Hepatic stellate cell (primary cell): ENCODE results near the gene CREBRF.
"Not testable (repeated sequence)": the region's sequence is repeated elsewhere in the genome, so short reads cannot be mapped to it uniquely, and the experiment has no call there.

ENCODE experiments used
- DNase-seq: peaks from one replicate; pipeline ENCODE4 v3.0.0; 2011; ENCODE audit warnings: low spot score

The CREBRF gene, protein sequence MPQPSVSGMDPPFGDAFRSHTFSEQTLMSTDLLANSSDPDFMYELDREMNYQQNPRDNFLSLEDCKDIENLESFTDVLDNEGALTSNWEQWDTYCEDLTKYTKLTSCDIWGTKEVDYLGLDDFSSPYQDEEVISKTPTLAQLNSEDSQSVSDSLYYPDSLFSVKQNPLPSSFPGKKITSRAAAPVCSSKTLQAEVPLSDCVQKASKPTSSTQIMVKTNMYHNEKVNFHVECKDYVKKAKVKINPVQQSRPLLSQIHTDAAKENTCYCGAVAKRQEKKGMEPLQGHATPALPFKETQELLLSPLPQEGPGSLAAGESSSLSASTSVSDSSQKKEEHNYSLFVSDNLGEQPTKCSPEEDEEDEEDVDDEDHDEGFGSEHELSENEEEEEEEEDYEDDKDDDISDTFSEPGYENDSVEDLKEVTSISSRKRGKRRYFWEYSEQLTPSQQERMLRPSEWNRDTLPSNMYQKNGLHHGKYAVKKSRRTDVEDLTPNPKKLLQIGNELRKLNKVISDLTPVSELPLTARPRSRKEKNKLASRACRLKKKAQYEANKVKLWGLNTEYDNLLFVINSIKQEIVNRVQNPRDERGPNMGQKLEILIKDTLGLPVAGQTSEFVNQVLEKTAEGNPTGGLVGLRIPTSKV

DNA sequence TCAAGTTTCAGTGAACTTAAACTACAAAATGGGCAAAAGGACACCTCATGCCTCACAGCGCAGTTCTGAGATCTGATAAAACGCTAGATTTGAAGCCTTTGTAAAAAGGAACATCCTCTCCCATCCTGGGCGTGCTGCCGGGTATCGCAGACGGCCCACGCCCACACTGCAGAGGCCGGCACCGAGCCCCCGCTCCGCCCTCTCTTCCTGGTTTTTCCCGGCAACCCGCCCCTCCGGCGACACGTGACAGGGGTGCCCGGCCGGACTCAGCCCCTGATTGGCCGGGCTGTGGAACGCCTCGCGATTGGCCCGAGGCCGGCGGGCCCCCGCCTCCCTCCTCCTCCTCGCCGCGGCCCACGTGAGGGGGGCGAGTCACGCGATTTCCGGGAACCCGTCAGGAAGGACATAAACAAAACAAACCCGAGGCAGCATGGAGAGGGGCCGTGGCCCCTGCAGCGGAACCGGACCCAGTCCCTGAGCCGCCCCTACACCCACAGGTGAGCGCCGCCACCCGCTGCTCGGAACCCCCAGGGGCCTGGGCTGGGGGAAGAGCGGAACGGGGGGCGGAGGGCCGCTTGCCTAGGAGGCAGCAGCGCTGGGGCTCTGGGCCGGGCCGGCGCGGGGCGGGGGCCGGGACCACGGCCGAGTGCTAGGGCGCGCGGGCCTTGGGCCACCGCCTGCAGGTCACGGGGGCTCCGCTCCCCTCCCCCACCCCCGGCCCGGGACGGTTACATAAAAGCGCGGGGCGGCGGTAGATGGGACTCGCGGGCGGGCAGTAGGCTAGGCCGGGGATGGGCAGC is at the start of gene CREBRF:
TSS of gene CREBRF (plus strand) at position 370 of the 800 bp plus-strand sequence. CDS start 24,424 bp downstream, outside the sequence.
- peak; percentile 97 for DNase-seq

DNA sequence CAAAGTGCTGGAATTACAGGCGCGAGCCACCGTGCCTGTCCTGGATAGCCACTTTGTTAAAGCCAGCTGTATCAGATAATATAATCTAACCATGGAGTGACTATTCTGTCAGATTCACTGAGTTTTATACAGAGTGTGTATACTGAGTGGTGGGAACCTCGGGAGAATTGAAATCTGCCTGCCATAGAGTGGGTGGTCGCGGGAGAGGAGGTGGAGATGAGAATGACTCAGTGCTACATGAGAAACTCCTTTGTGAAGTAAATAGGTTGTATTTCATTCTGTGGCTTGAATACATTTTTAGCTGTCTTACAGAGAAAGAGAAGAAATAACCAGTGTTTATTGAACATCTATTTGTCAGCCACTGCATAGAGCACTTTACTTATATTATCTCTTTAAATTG is 46.1 kb upstream of the CREBRF start:
- DNase-seq = no peak

DNA sequence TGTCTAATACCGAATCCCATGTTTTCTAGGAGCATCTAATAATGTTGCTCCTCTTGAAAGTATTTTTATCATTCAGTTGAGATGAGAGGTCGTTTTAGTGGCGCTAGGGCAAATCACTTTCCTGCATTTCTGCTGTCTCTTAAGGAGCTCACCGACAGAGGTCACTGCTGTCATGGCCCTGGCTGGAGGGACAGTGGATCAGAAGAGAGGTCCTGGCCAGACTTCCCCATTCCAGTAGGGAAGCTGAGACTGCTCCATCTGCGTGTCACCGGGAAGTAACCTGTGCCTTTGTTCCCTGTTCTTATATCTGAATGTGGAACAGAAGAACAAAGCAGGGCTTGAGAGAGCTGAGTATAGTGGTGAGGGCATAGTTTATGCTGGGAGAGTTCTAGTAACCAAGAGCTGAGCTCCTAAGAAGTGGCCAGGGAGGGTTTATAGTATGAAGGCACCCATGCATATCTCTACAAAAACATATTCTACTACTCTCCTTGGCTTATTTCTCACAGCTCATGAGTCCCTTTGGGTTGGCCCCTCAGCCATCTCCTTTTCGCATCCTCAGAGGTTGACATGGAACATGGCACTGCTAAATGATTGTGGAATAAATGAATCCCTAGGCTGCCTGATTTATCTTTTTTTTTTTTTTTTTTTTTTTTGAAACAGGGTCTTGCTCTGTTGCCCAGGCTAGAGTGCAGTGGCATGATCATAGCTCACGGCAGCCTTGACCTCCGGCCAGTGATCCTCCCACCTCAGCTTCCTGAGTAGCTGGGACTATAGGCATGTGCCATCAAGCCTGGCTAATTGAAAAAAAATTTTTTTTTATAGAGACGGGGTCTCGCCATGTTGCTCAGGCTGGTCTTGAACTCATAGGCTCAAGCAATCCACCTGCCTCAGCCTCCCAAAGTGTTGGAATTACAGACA is 45.3 kb upstream of the CREBRF start:
- DNase-seq = peak; percentile 69

DNA sequence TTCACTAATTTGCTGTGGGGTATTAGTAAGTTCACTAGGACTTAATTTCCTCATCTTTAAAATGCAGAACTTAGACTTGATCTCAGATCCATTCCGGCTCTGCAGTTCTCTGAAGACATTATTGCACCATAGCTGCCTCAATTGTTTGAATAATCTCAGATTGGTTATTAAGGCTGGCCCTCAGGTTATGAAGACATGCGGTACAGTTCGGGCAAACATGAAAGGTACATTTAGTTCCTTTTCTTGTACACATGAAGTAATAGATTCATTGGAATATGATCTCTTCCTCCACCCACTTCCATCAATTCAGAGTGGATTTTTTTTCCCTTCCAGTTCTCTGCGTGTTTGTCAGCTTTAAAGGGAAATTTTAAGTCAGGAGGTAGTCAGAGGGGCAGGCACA is 44.6 kb upstream of the CREBRF start:
- DNase-seq = no peak

DNA sequence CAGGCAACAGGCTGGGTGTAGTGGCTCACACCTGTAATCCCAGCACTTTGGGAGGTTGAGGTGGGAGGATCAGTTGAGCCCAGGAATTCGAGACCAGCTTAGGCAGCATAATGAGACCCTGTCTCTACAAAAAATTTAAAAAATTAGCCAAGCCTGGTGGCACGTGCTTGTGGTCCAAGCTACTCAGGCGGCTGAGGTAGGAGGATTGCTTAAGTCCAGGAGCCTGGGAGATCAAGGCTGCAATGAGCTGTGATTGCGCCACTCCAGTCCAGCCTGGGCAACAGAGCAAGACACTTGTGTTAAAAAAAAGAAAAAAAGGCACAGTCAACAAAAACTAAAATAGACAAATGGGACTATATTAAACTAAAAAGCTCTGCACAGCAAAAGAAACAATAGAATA is 43.3 kb upstream of the CREBRF start:
- DNase-seq = no peak

DNA sequence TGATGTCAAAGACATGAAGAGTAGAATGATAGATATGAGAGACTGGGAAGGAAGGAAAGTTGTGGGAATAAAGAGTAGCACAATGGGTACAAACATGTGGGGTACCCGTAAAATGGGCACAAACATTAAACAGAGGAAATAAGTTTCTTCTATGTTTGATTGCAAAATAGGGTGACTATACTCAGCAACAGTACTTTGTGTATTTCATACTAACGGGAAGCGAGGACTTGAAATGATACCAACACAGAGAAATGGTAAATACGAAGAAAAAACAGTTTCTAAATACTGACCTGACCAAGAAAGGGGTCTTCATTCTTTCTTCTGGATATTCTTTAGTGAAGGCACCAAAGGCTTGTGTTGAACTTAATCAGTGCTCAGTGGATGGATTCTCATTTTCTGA is 41.5 kb upstream of the CREBRF start:
- no peak for DNase-seq

DNA sequence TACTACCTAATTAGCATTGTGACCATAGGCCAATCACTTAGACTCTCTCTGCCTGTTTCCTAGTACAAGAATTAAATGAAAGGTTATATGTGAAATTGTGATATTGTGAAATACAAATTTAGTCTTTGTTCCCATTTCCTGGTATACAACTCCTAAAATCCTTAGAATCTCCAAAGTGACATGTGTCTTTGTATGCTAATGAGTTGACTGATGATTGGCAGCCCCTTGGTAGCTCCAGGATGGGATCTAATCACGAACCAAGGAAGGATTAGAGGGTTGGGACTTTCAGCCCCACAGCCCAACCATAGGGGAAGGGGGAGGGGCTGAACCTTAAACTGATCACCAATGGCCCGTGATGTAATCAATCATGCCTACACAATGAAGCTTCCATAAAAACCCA is 41.0 kb upstream of the CREBRF start:
- DNase-seq = no peak

DNA sequence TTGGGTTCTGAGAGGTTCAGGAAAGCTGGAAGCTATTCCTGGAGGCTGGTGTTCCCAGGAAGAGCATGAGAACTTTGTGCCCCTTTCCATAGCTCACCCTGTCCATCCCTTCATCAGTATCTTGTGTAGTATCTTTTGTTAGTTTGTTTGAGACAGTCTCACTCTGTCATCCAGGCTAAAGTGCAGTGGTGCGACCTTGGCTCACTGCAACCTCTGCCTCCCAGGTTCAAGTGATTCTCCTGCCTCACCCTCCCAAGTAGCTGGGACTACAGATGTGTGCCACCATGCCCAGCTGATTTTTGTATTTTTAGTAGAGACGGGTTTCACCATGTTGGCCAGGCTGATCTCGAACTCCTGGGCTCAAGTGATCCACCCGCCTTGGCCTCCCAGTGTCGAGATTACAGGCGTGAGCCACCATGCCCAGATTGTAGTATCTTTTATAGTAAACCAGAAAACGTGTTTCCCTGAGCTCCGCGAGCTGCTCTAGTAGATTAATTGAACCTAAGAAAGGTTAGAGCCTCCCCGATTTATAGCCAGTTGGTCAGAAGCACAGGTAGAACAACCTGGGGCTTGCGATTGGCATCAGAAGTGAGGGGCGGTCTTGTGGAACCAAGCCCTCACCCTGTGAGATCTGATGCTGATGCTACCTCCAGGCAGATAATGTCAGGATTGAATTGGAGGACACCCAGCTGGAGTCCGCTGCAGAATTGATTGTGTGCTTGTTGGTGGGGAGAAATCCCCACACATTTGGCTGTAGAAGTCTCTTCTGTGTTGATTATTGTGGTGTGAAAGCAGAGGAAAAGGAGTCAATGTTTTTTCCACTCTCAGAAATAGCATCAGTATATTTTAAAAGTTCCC is 40.3 kb upstream of the CREBRF start:
- no peak for DNase-seq

DNA sequence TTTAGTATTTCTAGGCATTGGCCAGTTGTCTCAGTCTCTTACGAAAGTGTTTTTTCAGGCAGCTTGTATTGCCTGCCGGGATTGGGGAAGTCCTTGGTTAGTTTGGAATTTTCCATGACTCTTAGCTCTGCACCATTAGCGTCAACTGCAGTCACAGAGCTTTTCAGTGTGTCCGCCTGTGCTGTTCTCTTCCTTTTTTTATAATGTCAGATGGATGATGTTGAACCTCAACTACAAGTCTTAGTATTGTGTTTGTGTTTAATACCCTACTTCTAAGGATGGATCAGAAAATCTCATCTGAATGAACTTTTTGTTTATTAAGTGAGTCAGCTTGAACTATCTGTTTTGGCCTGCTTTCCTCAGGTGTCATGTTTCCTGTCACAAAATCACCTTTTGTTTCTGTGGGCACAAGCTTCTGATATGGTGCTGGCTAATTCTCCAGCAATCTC is 39.5 kb upstream of the CREBRF start:
- peak; percentile 41 for DNase-seq

DNA sequence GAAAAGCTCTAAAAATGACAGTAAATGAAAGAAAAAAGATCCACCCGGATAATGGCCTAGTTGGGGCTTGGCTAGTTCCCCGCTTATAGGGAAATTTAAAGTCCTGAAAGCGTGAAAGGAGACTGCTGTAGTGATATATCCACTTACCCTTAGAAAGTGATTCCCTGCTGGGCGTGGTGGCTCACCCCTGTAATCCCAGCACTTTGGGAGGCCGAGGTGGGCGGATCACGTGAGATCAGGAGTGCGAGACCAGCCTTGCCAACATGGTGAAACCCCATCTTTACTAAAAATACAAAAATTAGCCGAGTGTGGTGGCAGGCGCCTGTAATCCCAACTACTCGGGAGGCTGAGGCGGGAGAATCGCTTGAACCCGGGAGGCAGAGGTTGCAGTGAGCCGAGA is 39.1 kb upstream of the CREBRF start:
- DNase-seq = not testable (repeated sequence)

DNA sequence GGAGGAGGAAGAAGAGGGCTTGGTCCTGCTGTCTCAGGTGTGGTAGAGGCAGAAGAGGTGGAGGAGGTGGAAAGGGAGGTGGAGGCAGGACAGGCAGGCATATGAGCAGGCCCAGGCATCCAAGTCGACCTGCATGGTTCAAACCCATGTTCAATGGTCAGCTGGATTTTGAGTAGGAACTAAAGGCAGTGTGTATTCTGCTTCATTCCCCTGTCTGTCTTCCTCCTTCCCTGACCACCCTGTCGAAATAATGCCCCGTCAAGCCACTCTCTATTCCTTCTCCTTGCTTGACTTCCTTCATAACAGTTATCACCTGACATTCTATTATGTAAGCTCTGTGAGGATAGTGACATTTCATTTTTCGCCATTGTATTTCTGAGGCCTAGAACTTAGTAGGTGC is 37.8 kb upstream of the CREBRF start:
- no peak for DNase-seq

DNA sequence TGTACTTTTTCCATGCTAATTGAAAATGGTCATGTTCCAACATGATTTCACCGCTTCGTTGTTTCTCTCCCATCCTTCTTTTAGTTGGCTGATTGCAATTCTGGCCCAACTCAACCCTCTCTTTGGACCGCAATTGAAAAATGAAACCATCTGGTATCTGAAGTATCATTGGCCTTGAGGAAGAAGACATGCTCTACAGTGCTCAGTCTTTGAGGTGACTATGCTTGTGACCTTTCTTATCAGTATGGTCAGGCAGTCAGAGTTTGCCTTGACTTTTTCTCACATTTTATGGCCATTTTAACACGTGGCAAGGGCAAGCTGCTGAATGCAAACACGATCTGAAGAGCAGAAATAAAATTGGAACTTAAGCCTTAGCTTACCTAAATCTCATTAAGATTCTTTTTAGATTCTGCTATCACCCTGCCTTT is 36.0 kb upstream of the CREBRF start:
- no peak for DNase-seq

DNA sequence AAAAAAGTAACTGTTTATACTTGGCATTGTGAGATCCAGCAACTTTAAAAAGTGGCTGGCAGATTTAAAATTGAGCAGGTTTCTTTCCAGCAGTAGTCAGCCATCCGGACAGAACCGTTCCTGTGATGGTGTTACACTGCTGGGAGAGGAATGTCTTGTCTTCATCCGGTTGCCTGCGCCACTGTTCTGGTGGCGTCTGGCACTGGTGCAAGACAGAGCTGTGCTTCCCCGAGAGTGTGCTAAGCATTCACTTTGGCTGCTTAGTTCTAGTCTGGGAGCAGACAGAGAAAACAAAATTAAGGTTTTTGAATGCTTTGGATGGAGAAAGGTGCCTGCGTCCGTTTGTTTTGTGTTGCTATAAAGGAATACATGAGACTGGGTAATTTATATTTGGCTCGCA is 35.5 kb upstream of the CREBRF start:
- no peak for DNase-seq

DNA sequence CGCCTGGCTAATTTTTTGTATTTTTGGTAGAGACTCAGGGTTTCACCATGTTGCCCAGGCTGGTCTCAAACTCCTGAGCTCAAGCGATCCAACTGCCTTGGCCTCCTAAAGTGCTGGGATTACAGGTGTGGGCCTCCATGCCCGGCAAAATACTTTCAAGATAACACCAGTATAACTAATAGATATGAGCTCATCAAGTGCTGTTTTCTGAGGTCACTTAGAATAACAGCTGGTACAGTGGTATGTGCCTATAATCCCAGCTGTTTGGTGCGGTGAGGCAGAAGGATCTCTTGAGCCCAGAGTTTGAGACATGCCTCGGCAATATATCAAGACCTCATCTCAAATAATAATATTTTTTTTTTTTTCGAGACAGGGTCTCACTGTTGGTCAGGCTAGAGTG is 30.5 kb upstream of the CREBRF start:
- DNase-seq = no peak

DNA sequence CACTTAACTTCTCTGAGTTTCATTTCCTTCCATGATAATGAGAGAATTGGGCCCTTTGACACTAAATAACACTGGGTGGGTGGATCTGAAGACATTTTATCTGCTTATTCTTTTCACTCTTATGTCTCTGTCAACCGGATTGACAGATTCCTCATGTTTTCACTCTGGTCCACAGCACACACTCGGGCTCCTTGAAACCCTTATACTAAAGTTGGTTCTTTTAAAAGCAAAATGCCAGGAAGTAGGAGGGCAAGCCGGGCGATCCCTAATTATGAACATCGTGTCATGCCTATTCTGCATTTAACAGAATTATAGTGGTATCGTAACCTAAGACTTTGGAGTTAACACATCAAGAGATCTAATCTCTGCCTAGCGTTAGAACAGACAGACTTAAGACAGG is 28.2 kb upstream of the CREBRF start:
- no peak for DNase-seq

DNA sequence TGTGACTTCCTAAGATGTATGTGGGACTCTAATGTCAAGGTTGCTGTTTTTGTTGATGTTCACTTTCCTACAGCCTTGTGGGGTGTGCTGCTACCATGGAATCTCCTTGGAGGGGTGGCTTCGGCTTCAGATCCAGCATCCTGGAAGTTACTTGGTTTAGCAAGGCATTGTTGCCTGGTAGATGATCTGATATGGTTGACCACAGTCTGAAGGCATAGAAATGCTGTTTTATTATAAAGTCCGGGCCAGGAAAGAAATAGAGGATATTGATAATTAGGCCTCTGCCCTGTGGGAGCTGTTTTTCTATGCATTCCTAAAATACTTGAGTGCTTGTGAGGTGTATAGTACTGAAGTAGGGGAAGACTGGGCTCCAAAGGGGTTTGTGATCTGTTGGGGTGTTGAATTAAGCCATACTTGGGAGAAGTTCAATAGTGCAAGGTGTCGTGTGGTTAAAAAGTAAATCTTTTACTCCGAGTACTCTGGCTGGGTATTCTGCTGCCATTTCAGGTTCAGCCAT is 27.3 kb upstream of the CREBRF start:
- no peak for DNase-seq

DNA sequence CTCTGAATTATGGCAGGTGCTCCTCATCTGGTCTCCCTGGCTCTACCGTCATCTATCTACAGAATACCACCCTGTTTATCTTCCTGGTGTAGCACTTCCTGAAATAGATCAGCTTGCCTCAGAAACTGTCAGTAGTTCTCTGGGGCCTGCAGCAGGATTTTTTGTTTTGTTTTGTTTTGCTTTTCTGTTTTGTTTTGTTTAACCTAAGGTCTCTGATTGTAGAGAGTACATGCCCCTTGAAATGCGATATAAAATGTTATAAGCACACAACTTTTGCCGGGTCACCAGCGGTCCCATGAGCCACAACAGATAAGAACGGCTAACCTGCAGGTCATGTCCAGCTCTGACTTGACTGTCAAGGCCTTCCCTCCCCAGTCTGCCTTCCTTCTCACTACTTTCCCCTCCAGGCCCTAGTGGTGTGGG is 26.6 kb upstream of the CREBRF start:
- no peak for DNase-seq

DNA sequence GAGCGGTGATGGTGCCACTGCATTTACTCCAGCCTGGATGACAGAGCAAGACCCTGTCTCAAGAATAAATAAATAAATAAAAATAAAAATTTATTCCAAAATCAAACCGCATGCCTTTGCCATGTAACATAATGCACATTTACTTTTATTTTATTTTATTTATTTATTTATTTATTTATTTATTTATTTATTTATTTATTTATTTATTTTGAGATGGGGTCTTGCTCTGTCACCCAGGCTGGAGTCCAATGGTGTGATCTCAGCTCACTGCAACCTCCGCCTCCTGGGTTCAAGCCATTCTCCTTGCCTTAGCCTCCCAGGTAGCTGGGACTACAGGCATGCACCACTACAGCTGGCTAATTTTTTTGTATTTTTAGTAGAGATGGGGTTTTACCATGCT is 24.1 kb upstream of the CREBRF start:
- DNase-seq = not testable (repeated sequence)

DNA sequence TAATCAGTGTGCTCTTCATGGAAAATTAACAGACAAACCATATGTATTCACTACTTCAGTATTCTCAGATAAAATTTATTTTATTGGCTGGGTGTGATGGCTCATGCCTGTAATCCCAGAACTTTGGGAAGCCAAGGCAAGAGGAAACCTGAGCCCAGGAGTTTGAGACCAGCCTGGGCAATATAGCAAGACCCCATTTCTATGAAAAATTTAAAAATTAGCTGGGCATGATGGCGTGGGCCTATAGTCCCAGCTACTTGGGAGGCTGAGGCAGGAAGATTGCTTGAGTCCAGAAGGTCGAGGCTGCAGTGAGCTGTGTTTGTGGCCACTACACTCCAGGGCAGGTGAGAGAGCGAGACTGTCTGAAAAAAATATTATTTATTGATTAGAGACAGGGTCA is 23.4 kb upstream of the CREBRF start:
- DNase-seq = no peak

DNA sequence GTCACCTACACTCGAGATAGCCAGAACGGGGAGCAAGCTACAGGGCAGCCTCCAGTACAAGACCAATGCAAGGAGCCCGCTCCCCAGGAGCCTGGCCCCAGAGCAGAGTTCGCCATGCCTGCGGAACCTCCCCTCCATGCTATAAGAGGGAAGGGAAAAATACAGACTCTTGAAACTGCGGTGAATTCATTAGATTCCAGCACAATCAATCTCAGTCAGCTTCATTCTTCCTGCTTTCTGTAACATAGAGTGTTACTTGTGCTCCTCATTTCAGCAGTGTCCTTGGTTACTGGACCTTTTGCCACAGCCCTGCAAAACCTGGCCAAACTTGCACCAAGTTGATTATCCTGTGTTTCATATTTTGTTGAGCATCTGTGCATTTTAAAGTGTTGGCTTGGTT is 22.2 kb upstream of the CREBRF start:
- DNase-seq = no peak
